ENCODE measurements around the gene FNDC3B.

The FNDC3B gene

GRCh38 chr3:172224560-172225214 lies 185.3 kb downstream of the FNDC3B start:
- Histone ChIP-seq H3K4me1 (ENCODE audit: control insufficient read depth in 5 of 5, insufficient read depth in 5 of 5, low read length in 5 of 5) (peaks cover 0 to 10% (median 4%) of the 10 kb centered on the region in 5 donors), H3K36me3 (ENCODE audit: control insufficient read depth in 5 of 5, insufficient read depth in 5 of 5, low read length in 5 of 5) (peaks cover 6 to 17% (median 14%) of the 10 kb centered on the region in 5 donors), H3K9ac (ENCODE audit: low read length in 5 of 5) (no peak overlapping the region), H3K27me3 (ENCODE audit: control insufficient read depth in 5 of 5, insufficient read depth in 4 of 5, low read length in 5 of 5) (no peaks in the 10 kb centered on the region), H3K4me3 (ENCODE audit: low read depth in 1 of 5, low read length in 5 of 5) (no peak overlapping the region), H3K27ac (ENCODE audit: low read depth, low read length) (no peak overlapping the region), H3K9me3 (ENCODE audit: control insufficient read depth in 5 of 5, low read length in 5 of 5) (no peaks in the 10 kb centered on the region)

- peaks cover 0 to 9% (median 0%) of the 10 kb centered on the region in 5 donors for H3K4me1 ChIP-seq (ENCODE audit: control insufficient read depth in 5 of 5, insufficient read depth in 5 of 5, low read length in 5 of 5)
- no peak overlapping the region for H3K9ac ChIP-seq (ENCODE audit: low read length in 5 of 5)
- H3K27ac ChIP-seq (ENCODE audit: low read depth, low read length): no peak overlapping the region
- peaks cover 6 to 17% (median 14%) of the 10 kb centered on the region in 5 donors for H3K36me3 ChIP-seq (ENCODE audit: control insufficient read depth in 5 of 5, insufficient read depth in 5 of 5, low read length in 5 of 5)
- H3K9me3 ChIP-seq (ENCODE audit: control insufficient read depth in 5 of 5, low read length in 5 of 5): no peaks in the 10 kb centered on the region
- H3K27me3 ChIP-seq (ENCODE audit: control insufficient read depth in 5 of 5, insufficient read depth in 4 of 5, low read length in 5 of 5): no peaks in the 10 kb centered on the region
- no peak overlapping the region for H3K4me3 ChIP-seq (ENCODE audit: low read depth in 1 of 5, low read length in 5 of 5)
Observed at GRCh38 chr3:172225215-172225707, 185.9 kb downstream of the FNDC3B start.

- peaks cover 6 to 17% (median 14%) of the 10 kb centered on the region in 5 donors for H3K36me3 ChIP-seq (ENCODE audit: control insufficient read depth in 5 of 5, insufficient read depth in 5 of 5, low read length in 5 of 5)
- no peak overlapping the region for H3K27ac ChIP-seq (ENCODE audit: low read depth, low read length)
- H3K9me3 ChIP-seq (ENCODE audit: control insufficient read depth in 5 of 5, low read length in 5 of 5): no peaks in the 10 kb centered on the region
- peaks cover 0 to 5% (median 0%) of the 10 kb centered on the region in 5 donors for H3K4me1 ChIP-seq (ENCODE audit: control insufficient read depth in 5 of 5, insufficient read depth in 5 of 5, low read length in 5 of 5)
- no peak overlapping the region for H3K9ac ChIP-seq (ENCODE audit: low read length in 5 of 5)
- H3K27me3 ChIP-seq (ENCODE audit: control insufficient read depth in 5 of 5, insufficient read depth in 4 of 5, low read length in 5 of 5): no peaks in the 10 kb centered on the region
- H3K4me3 ChIP-seq (ENCODE audit: low read depth in 1 of 5, low read length in 5 of 5): no peak overlapping the region
Observed at GRCh38 chr3:172226831-172227230, 187.5 kb downstream of the FNDC3B start.

- Histone ChIP-seq H3K9ac (ENCODE audit: low read length in 5 of 5) (no peak overlapping the region), H3K4me1 (ENCODE audit: control insufficient read depth in 5 of 5, insufficient read depth in 5 of 5, low read length in 5 of 5) (peaks cover 0 to 5% (median 0%) of the 10 kb centered on the region in 5 donors), H3K36me3 (ENCODE audit: control insufficient read depth in 5 of 5, insufficient read depth in 5 of 5, low read length in 5 of 5) (peaks cover 6 to 17% (median 14%) of the 10 kb centered on the region in 5 donors), H3K27ac (ENCODE audit: low read depth, low read length) (no peak overlapping the region), H3K27me3 (ENCODE audit: control insufficient read depth in 5 of 5, insufficient read depth in 4 of 5, low read length in 5 of 5) (no peaks in the 10 kb centered on the region), H3K9me3 (ENCODE audit: control insufficient read depth in 5 of 5, low read length in 5 of 5) (no peaks in the 10 kb centered on the region), H3K4me3 (ENCODE audit: low read depth in 1 of 5, low read length in 5 of 5) (no peak overlapping the region)
Observed at GRCh38 chr3:172227340-172228035, 188.1 kb downstream of the FNDC3B start.

- Histone ChIP-seq H3K27me3 (ENCODE audit: control insufficient read depth in 5 of 5, insufficient read depth in 4 of 5, low read length in 5 of 5) (no peaks in the 10 kb centered on the region), H3K4me3 (ENCODE audit: low read depth in 1 of 5, low read length in 5 of 5) (no peak overlapping the region), H3K4me1 (ENCODE audit: control insufficient read depth in 5 of 5, insufficient read depth in 5 of 5, low read length in 5 of 5) (peaks cover 0 to 5% (median 0%) of the 10 kb centered on the region in 5 donors), H3K9me3 (ENCODE audit: control insufficient read depth in 5 of 5, low read length in 5 of 5) (no peaks in the 10 kb centered on the region), H3K36me3 (ENCODE audit: control insufficient read depth in 5 of 5, insufficient read depth in 5 of 5, low read length in 5 of 5) (peaks cover 6 to 17% (median 14%) of the 10 kb centered on the region in 5 donors), H3K9ac (ENCODE audit: low read length in 5 of 5) (no peak overlapping the region), H3K27ac (ENCODE audit: low read depth, low read length) (no peak overlapping the region)
Observed at GRCh38 chr3:172228036-172228415, 188.6 kb downstream of the FNDC3B start.

GRCh38 chr3:172229462-172229861 lies 190.1 kb downstream of the FNDC3B start:
- Histone ChIP-seq H3K36me3 (ENCODE audit: control insufficient read depth in 5 of 5, insufficient read depth in 5 of 5, low read length in 5 of 5) (peaks cover 6 to 17% (median 14%) of the 10 kb centered on the region in 5 donors), H3K9me3 (ENCODE audit: control insufficient read depth in 5 of 5, low read length in 5 of 5) (no peaks in the 10 kb centered on the region), H3K9ac (ENCODE audit: low read length in 5 of 5) (no peak overlapping the region), H3K27ac (ENCODE audit: low read depth, low read length) (no peak overlapping the region), H3K4me3 (ENCODE audit: low read depth in 1 of 5, low read length in 5 of 5) (no peak overlapping the region), H3K4me1 (ENCODE audit: control insufficient read depth in 5 of 5, insufficient read depth in 5 of 5, low read length in 5 of 5) (no peaks in the 10 kb centered on the region), H3K27me3 (ENCODE audit: control insufficient read depth in 5 of 5, insufficient read depth in 4 of 5, low read length in 5 of 5) (no peaks in the 10 kb centered on the region)

GRCh38 chr3:172231318-172231901 lies 192.0 kb downstream of the FNDC3B start:
- Histone ChIP-seq H3K27me3 (ENCODE audit: control insufficient read depth in 5 of 5, insufficient read depth in 4 of 5, low read length in 5 of 5) (no peaks in the 10 kb centered on the region), H3K27ac (ENCODE audit: low read depth, low read length) (no peak overlapping the region), H3K36me3 (ENCODE audit: control insufficient read depth in 5 of 5, insufficient read depth in 5 of 5, low read length in 5 of 5) (peaks cover 6 to 17% (median 14%) of the 10 kb centered on the region in 5 donors)

GRCh38 chr3:172232579-172233212 lies 193.3 kb downstream of the FNDC3B start:
- H3K36me3 ChIP-seq (ENCODE audit: control insufficient read depth in 5 of 5, insufficient read depth in 5 of 5, low read length in 5 of 5): peaks cover 6 to 11% (median 7%) of the 10 kb centered on the region in 5 donors
- H3K9ac ChIP-seq (ENCODE audit: low read length in 5 of 5): no peak overlapping the region
- H3K4me1 ChIP-seq (ENCODE audit: control insufficient read depth in 5 of 5, insufficient read depth in 5 of 5, low read length in 5 of 5): no peaks in the 10 kb centered on the region
- H3K27me3 ChIP-seq (ENCODE audit: control insufficient read depth in 5 of 5, insufficient read depth in 4 of 5, low read length in 5 of 5): no peaks in the 10 kb centered on the region
- H3K27ac ChIP-seq (ENCODE audit: low read depth, low read length): no peak overlapping the region
- H3K9me3 ChIP-seq (ENCODE audit: control insufficient read depth in 5 of 5, low read length in 5 of 5): no peaks in the 10 kb centered on the region
- H3K4me3 ChIP-seq (ENCODE audit: low read depth in 1 of 5, low read length in 5 of 5): no peak overlapping the region

More at GRCh38 chr3:172231318-172231901, 192.0 kb downstream of the FNDC3B start:
- Histone ChIP-seq H3K9ac (ENCODE audit: low read length in 5 of 5) (no peak overlapping the region), H3K4me1 (ENCODE audit: control insufficient read depth in 5 of 5, insufficient read depth in 5 of 5, low read length in 5 of 5) (no peaks in the 10 kb centered on the region), H3K9me3 (ENCODE audit: control insufficient read depth in 5 of 5, low read length in 5 of 5) (no peaks in the 10 kb centered on the region), H3K4me3 (ENCODE audit: low read depth in 1 of 5, low read length in 5 of 5) (no peak overlapping the region)

- Histone ChIP-seq H3K27me3 (ENCODE audit: control insufficient read depth in 5 of 5, insufficient read depth in 4 of 5, low read length in 5 of 5) (no peaks in the 10 kb centered on the region), H3K4me3 (ENCODE audit: low read depth in 1 of 5, low read length in 5 of 5) (no peak overlapping the region), H3K9me3 (ENCODE audit: control insufficient read depth in 5 of 5, low read length in 5 of 5) (no peaks in the 10 kb centered on the region), H3K9ac (ENCODE audit: low read length in 5 of 5) (no peak overlapping the region), H3K4me1 (ENCODE audit: control insufficient read depth in 5 of 5, insufficient read depth in 5 of 5, low read length in 5 of 5) (no peaks in the 10 kb centered on the region), H3K27ac (ENCODE audit: low read depth, low read length) (no peak overlapping the region), H3K36me3 (ENCODE audit: control insufficient read depth in 5 of 5, insufficient read depth in 5 of 5, low read length in 5 of 5) (peaks cover 6 to 7% (median 6%) of the 10 kb centered on the region in 5 donors)
Observed at GRCh38 chr3:172233474-172234277, 194.3 kb downstream of the FNDC3B start.
